Measurements from ENCODE around the gene TM9SF3.

The TM9SF3 gene

GRCh38 chr10:96613576-96613975, 26.8 kb upstream of the TM9SF3 start:
- H3K4me3 ChIP-seq (ENCODE audit: low read depth, low read length) = no peak overlapping the region
- TF ChIP-seq CTCF (IDR thresholded peaks at IDR 0.05; ENCODE audit: low read depth, low read length) = no peak

GRCh38 chr10:96612055-96612830, 25.4 kb upstream of the TM9SF3 start:
- H3K4me3 ChIP-seq (ENCODE audit: low read depth, low read length) = no peak overlapping the region
- no peak for TF ChIP-seq CTCF (IDR thresholded peaks at IDR 0.05; ENCODE audit: low read depth, low read length)

- TF ChIP-seq CTCF (IDR thresholded peaks at IDR 0.05; ENCODE audit: low read depth, low read length) = no peak
- H3K4me3 ChIP-seq (ENCODE audit: low read depth, low read length) = no peak overlapping the region
These were observed 24.0 kb upstream of the TM9SF3 start for GRCh38 chr10:96610817-96611216.

- no peak for TF ChIP-seq CTCF (IDR thresholded peaks at IDR 0.05; ENCODE audit: low read depth, low read length)
These were observed 22.7 kb upstream of the TM9SF3 start for GRCh38 chr10:96609510-96609909.

GRCh38 chr10:96608805-96609204, 22.0 kb upstream of the TM9SF3 start:
- TF ChIP-seq CTCF (IDR thresholded peaks at IDR 0.05; ENCODE audit: low read depth, low read length) = no peak
- no peak overlapping the region for H3K4me3 ChIP-seq (ENCODE audit: low read depth, low read length)

More at GRCh38 chr10:96609510-96609909, 22.7 kb upstream of the TM9SF3 start:
- no peak overlapping the region for H3K4me3 ChIP-seq (ENCODE audit: low read depth, low read length)

GRCh38 chr10:96608262-96608661, 21.4 kb upstream of the TM9SF3 start:
- no peak overlapping the region for H3K4me3 ChIP-seq (ENCODE audit: low read depth, low read length)
- no peak for TF ChIP-seq CTCF (IDR thresholded peaks at IDR 0.05; ENCODE audit: low read depth, low read length)

- no peak overlapping the region for H3K4me3 ChIP-seq (ENCODE audit: low read depth, low read length)
- TF ChIP-seq CTCF (IDR thresholded peaks at IDR 0.05; ENCODE audit: low read depth, low read length) = no peak
These were observed 20.1 kb upstream of the TM9SF3 start for GRCh38 chr10:96606946-96607345.

Data from WI38 (cell line).